ENCODE data around the gene RDH12. TPM values are rescaled to one million over a fixed set of nuclear protein-coding genes. Genes with fewer than 3 reads are reported as not detected.

Gene RDH12
- 0.18 TPM for total RNA-seq

DNA sequence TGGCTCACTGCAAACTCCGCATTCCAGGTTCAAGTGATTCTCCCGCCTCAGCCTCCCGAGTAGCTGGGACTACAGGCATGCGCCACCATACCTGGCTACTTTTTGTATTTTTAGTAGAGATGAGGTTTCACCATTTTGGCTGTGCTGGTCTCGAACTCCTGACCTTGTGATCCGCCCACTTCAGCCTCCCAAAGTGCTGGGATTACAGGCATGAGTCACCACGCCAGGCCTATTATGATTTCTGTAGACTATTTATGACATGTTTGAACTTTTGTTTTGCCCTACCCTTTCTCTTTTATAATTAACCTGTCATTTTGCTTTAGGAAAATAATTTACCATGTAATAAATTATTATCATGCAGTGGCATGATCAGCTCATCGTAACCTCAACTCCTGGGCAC is at the start of gene RDH12:
TSS of gene RDH12 (plus strand) at position 395 of the 400 bp plus-strand sequence. CDS start 20,757 bp downstream, outside the sequence.

DNA sequence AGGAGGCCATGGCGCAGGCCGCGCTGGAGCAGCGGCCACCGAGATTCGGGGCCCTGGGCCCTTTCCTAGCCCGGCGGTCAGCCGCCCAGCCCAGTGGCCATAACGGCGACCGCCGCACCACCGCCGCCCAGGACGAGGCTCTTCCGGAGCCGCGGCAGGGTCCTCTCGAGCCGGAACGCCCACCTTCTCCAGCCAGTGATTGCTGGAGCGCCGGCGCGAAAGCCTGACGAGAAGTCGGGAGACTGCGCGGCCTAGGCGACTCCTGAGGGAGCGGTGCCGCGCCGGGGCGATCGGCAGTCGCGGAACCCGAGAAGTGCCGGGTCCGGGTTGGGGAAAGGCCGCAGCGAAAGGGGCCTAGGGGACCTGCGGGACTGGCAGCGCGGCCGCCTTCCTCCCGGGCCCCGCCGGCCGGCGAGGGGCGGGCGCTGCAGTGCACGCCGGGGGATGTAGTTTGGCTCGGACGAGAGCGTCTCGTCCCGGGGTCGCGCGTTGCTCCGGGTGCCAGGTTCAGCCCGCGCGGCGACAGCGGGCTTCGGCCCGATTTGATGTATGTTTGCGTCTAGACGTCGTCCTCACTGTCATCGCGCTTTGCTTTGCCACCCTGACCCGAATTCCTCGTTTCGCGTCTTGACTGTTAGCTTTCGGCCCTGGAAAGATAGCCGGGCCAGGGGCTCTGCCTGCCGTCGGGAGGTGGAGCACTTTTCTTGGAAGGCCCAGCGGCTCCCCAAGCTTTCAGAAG is 27.0 kb upstream of the RDH12 start, which contains the start of gene VTI1B:
TSS of gene VTI1B (minus strand) at position 153 of the 739 bp plus-strand sequence. CDS start at position 10, 143 bp downstream.

DNA sequence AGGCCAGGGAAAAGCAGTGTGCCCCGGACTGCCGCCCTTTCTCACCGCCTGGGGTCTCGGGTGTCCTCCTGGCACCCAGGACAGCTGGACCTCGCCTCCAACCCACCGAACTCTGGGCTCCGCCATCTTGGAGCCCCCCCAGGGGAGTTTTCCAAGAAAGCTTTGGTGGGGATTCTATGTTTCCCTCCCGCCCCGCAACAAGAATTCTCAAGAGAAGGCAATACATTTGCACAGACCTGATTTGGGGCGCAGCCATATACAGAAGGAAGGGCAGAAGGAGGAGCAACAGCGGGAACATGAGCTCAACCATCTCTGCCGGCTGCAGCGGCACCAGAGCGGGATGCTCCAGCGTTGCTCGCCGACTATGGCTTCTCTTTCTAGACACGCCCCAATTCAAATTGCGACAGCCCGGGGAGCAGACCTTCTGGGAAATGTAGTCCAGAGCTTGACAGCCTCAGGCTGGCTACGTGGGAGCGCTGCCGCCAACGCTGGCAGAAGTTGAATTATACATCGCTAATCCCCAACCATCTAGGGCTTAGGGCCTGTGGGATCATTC is 6.2 kb upstream of the RDH12 start, which contains the start of gene RDH11:
TSS of gene RDH11 (minus strand) at position 371 of the 556 bp plus-strand sequence. CDS start at position 310, 61 bp downstream.

Small RNA genes lying within 50 kb of the gene (small RNA-seq; reads per million reads assigned to genes)
- gene AL049779.3 (ENCODE audit: low replicate concordance) (not detected), gene RN7SL369P (ENCODE audit: low replicate concordance) (not detected), gene RNA5SP386 (ENCODE audit: low replicate concordance) (not detected)

Other genes with a start within 250 kb of the RDH12 start
- gene TMEM229B, start 213.2 kb upstream of the RDH12 start, total RNA-seq, result 2.5 TPM
- 18.6 TPM for gene PLEKHH1, start 168.6 kb upstream of the RDH12 start, total RNA-seq
- 42.2 TPM for gene PIGH, start 101.6 kb upstream of the RDH12 start, total RNA-seq
- gene ARG2, start 82.0 kb upstream of the RDH12 start, total RNA-seq, result 42.2 TPM
- gene VTI1B, start 27.3 kb upstream of the RDH12 start, total RNA-seq, result 48.5 TPM
- gene RDH11, start 6.1 kb upstream of the RDH12 start, total RNA-seq, result 69.9 TPM
- 31.7 TPM for gene ZFYVE26, start 114.7 kb downstream of the RDH12 start, total RNA-seq
- gene RAD51B, start 117.9 kb downstream of the RDH12 start, total RNA-seq, result 37.7 TPM

All from metanephros (tissue), 2 donors.